H1 (cell line): ENCODE measurements around the gene MALT1. TPM values are rescaled to one million over a fixed set of nuclear protein-coding genes. Genes with fewer than 3 reads are reported as not detected.

ENCODE experiments used
- CTCF ChIA-PET: fragments of 300-600 bp; sonication (Branson Sonifier 250); formaldehyde crosslinking; loops from one replicate; lab custom pipeline; 2021; ENCODE audit not compliant: partially characterized antibody; lab: Charles Lee
- POLR2A ChIA-PET: fragments of 300-600 bp; sonication (Branson Sonifier 250); formaldehyde crosslinking; loops from one replicate; lab custom pipeline; 2021; ENCODE audit warnings: inconsistent platforms; ENCODE audit not compliant: partially characterized antibody; lab: Charles Lee
- DNase-seq, 2 experiments: peaks; one replicate each; pipeline versions ENCODE4 v3.0.0 to v3.0.0-alpha.2; 2010 to 2022; ENCODE audit warnings: low spot score in 2 of 2, low read depth in 1 of 2, mixed read lengths in 1 of 2
- FAIRE-seq: peaks from 2 replicates; lab custom pipeline; 2011; peaks lifted over from hg19 to GRCh38; lab: Jason Lieb, UNC
- H2AFZ ChIP-seq: 2 replicates; pipeline ENCODE4 v1.8.1; 2012; ENCODE audit warnings: low read length, inconsistent platforms
- H2AK5ac ChIP-seq: 2 replicates; pipeline ENCODE4 v1.6.1; 2013; ENCODE audit warnings: low read depth, low read length
- H2BK120ac ChIP-seq: replicated peaks from 2 replicates; pipeline ENCODE3; 2013; ENCODE audit warnings: low read depth, low read length, inconsistent platforms
- H2BK12ac ChIP-seq: 2 replicates; pipeline ENCODE4 v1.6.1; 2013; ENCODE audit warnings: low read depth, low read length
- H2BK15ac ChIP-seq: 2 replicates; pipeline ENCODE4 v1.6.1; 2013; ENCODE audit warnings: low read length
- H2BK20ac ChIP-seq: 2 replicates; pipeline ENCODE4 v1.6.1; 2013; ENCODE audit warnings: low read length
- H2BK5ac ChIP-seq: 2 replicates; pipeline ENCODE4 v1.6.1; 2013; ENCODE audit warnings: low read depth, low read length
- H3K14ac ChIP-seq: 2 replicates; pipeline ENCODE4 v1.6.1; 2013; ENCODE audit warnings: inconsistent platforms; ENCODE audit not compliant: insufficient read length
- H3K18ac ChIP-seq: 2 replicates; pipeline ENCODE4 v1.6.1; 2013; ENCODE audit warnings: low read length; ENCODE audit errors: extremely low read depth
- H3K23ac ChIP-seq: 2 replicates; pipeline ENCODE4 v1.6.1; 2013; ENCODE audit warnings: inconsistent platforms; ENCODE audit not compliant: insufficient read length
- H3K23me2 ChIP-seq: 2 replicates; pipeline ENCODE4 v1.6.1; 2013; ENCODE audit warnings: low read depth, low read length
- H3K27ac ChIP-seq: 2 replicates; pipeline ENCODE4 v1.6.1; 2011; ENCODE audit warnings: low read depth, low read length, inconsistent platforms
- H3K27me3 ChIP-seq, 4 experiments: replicated peaks in 1 of 4; 1 replicate in 1 of 4; 2 replicates in 3 of 4; pipeline versions ENCODE4 v1.6.1 to v1.8.1; 2011 to 2013; ENCODE audit warnings: low read length in 3 of 4, mild to moderate bottlenecking in 3 of 4, inconsistent platforms in 2 of 4, mixed read lengths in 2 of 4, moderate library complexity in 1 of 4; ENCODE audit not compliant: control insufficient read depth in 3 of 4, insufficient read depth in 3 of 4; ENCODE audit errors: extremely low read depth in 1 of 4
- H3K36me3 ChIP-seq, 4 experiments: 2 replicates each; pipeline versions ENCODE4 v1.6.1 to v1.8.1; 2011 to 2013; ENCODE audit warnings: mild to moderate bottlenecking in 4 of 4, low read length in 3 of 4, moderate library complexity in 2 of 4, control low read depth in 1 of 4, inconsistent platforms in 1 of 4; ENCODE audit not compliant: insufficient read depth in 4 of 4, control insufficient read depth in 2 of 4
- H3K4ac ChIP-seq: replicated peaks from 2 replicates; pipeline ENCODE3; 2013; ENCODE audit warnings: low read length, low read depth, mixed read lengths, inconsistent platforms; ENCODE audit not compliant: insufficient read length
- H3K4me1 ChIP-seq, 4 experiments: replicated peaks in 1 of 4; 1 replicate in 1 of 4; 2 replicates in 3 of 4; pipeline versions ENCODE4 v1.6.1 to v1.8.1; 2011 to 2013; ENCODE audit warnings: low read length in 3 of 4, inconsistent platforms in 2 of 4, mixed read lengths in 1 of 4; ENCODE audit not compliant: insufficient read depth in 4 of 4, control insufficient read depth in 3 of 4
- H3K4me2 ChIP-seq, 2 experiments: 2 replicates each; pipeline versions ENCODE4 v1.6.1 to v1.8.1; 2011 to 2013; ENCODE audit warnings: low read depth in 2 of 2, low read length in 2 of 2, control low read depth in 1 of 2, inconsistent platforms in 1 of 2, mild to moderate bottlenecking in 1 of 2; ENCODE audit not compliant: insufficient read depth in 1 of 2
- H3K4me3 ChIP-seq, 4 experiments: fragments of 200-600, 300-600 bp in 1 of 4; sonication (generic), shearing (Covaris generic), sonication (Bioruptor Twin) in 1 of 4; 2 replicates each; pipeline versions ENCODE4 v1.5.1 to v1.8.1; 2011 to 2016; ENCODE audit warnings: low read length in 4 of 4, low read depth in 3 of 4, control low read depth in 2 of 4, inconsistent platforms in 2 of 4, mild to moderate bottlenecking in 2 of 4, mixed read lengths in 1 of 4, moderate library complexity in 1 of 4; ENCODE audit not compliant: insufficient read depth in 2 of 4; ENCODE audit errors: extremely low read depth in 1 of 4
- H3K56ac ChIP-seq: replicated peaks from 2 replicates; pipeline ENCODE3; 2013; ENCODE audit warnings: low read depth, mild to moderate bottlenecking, mixed read lengths, low read length, inconsistent platforms; ENCODE audit not compliant: insufficient read length
- H3K79me1 ChIP-seq: 2 replicates; pipeline ENCODE4 v1.6.1; 2013; ENCODE audit warnings: low read depth, low read length, control low read depth
- H3K79me2 ChIP-seq, 2 experiments: 2 replicates each; pipeline versions ENCODE4 v1.6.1 to v1.8.1; 2012 to 2013; ENCODE audit warnings: low read length in 2 of 2, mild to moderate bottlenecking in 2 of 2, inconsistent platforms in 1 of 2; ENCODE audit not compliant: insufficient read depth in 2 of 2, control insufficient read depth in 1 of 2
- H3K9ac ChIP-seq, 4 experiments: replicated peaks in 1 of 4; 1 replicate in 1 of 4; 2 replicates in 3 of 4; pipeline versions ENCODE4 v1.6.1 to v1.8.1; 2011 to 2013; ENCODE audit warnings: low read depth in 3 of 4, low read length in 3 of 4, control low read depth in 2 of 4, mild to moderate bottlenecking in 2 of 4, moderate library complexity in 2 of 4, inconsistent platforms in 1 of 4; ENCODE audit errors: extremely low read depth in 1 of 4
- H3K9me3 ChIP-seq, 2 experiments: 2 replicates each; pipeline versions ENCODE4 v1.6.1 to v1.8.1; 2012 to 2013; ENCODE audit warnings: mild to moderate bottlenecking in 2 of 2, moderate library complexity in 2 of 2, control low read depth in 1 of 2, inconsistent platforms in 1 of 2, low read depth in 1 of 2, low read length in 1 of 2, mixed read lengths in 1 of 2; ENCODE audit not compliant: insufficient read depth in 2 of 2
- H4K20me1 ChIP-seq, 2 experiments: replicated peaks in 1 of 2; 2 replicates each; pipeline versions ENCODE3 to v1.8.1; 2011 to 2013; ENCODE audit warnings: inconsistent platforms in 2 of 2, low read length in 2 of 2, mild to moderate bottlenecking in 1 of 2; ENCODE audit not compliant: insufficient read depth in 2 of 2, control insufficient read depth in 1 of 2
- H4K5ac ChIP-seq: 2 replicates; pipeline ENCODE4 v1.6.1; 2013; ENCODE audit warnings: low read length, low read depth, mixed read lengths, inconsistent platforms; ENCODE audit not compliant: insufficient read length
- H4K8ac ChIP-seq: 2 replicates; pipeline ENCODE4 v1.8.0; 2013; ENCODE audit warnings: mild to moderate bottlenecking, moderate library complexity, low read length, inconsistent platforms; ENCODE audit not compliant: insufficient read depth; ENCODE audit errors: extremely low read depth
- H4K91ac ChIP-seq: replicated peaks from 2 replicates; pipeline ENCODE3; 2013; ENCODE audit warnings: low read length, mixed read lengths, inconsistent platforms; ENCODE audit not compliant: insufficient read length
- BACH1 ChIP-seq: IDR thresholded peaks from 2 replicates; pipeline ENCODE4 v1.6.1; 2012; ENCODE audit warnings: low read length, improper control_type of control experiment
- BRCA1 ChIP-seq: IDR thresholded peaks from 2 replicates; pipeline ENCODE4 v1.6.1; 2012; ENCODE audit warnings: low read depth, low read length, improper control_type of control experiment
- CREB1 ChIP-seq: IDR thresholded peaks from 2 replicates; pipeline ENCODE4 v1.6.1; 2012; ENCODE audit warnings: inconsistent platforms
- CTBP2 ChIP-seq: IDR thresholded peaks from 2 replicates; pipeline ENCODE4 v1.7.0; 2011; ENCODE audit warnings: borderline replicate concordance, mild to moderate bottlenecking, moderate library complexity, mixed read lengths, low read length; ENCODE audit not compliant: insufficient read depth, insufficient read length
- FOSL1 ChIP-seq: IDR thresholded peaks from 2 replicates; pipeline ENCODE4 v1.6.1; 2011; ENCODE audit warnings: mild to moderate bottlenecking, low read depth, low read length, moderate library complexity; ENCODE audit not compliant: insufficient read depth
- GABPA ChIP-seq: IDR thresholded peaks from 2 replicates; pipeline ENCODE4 v1.6.1; 2011; ENCODE audit warnings: mild to moderate bottlenecking, low read length, moderate library complexity, borderline replicate concordance; ENCODE audit not compliant: insufficient read depth
- JUND ChIP-seq: IDR thresholded peaks from 2 replicates; pipeline ENCODE4 v1.6.1; 2011; ENCODE audit warnings: mild to moderate bottlenecking, improper control_type of control experiment, low read length
- KDM4A ChIP-seq: IDR thresholded peaks from one replicate; pipeline ENCODE4 v1.7.1; 2012; ENCODE audit warnings: low read depth, mild to moderate bottlenecking, moderate library complexity, low read length, inconsistent platforms; ENCODE audit not compliant: severe bottlenecking
- MAFK ChIP-seq: IDR thresholded peaks from 2 replicates; pipeline ENCODE4 v1.6.1; 2012; ENCODE audit warnings: low read depth, mild to moderate bottlenecking, improper control_type of control experiment, low read length
- RFX5 ChIP-seq: IDR thresholded peaks from 2 replicates; pipeline ENCODE4 v1.6.1; 2011; ENCODE audit warnings: low read depth, low read length, improper control_type of control experiment, borderline replicate concordance
- RXRA ChIP-seq: IDR thresholded peaks from 2 replicates; pipeline ENCODE4 v1.6.1; 2011; ENCODE audit warnings: low read depth, mild to moderate bottlenecking, low read length, moderate library complexity; ENCODE audit not compliant: insufficient read depth
- SIRT6 ChIP-seq: IDR thresholded peaks from one replicate; pipeline ENCODE4 v1.7.1; 2012; ENCODE audit warnings: low read length, inconsistent platforms
- SIX5 ChIP-seq: IDR thresholded peaks from 2 replicates; pipeline ENCODE4 v1.6.1; 2011; ENCODE audit warnings: mild to moderate bottlenecking, low read depth, low read length
- SP4 ChIP-seq: IDR thresholded peaks from 2 replicates; pipeline ENCODE4 v1.6.1; 2012; ENCODE audit warnings: low read length, inconsistent platforms
- TCF12 ChIP-seq: IDR thresholded peaks from 2 replicates; pipeline ENCODE4 v1.6.1; 2011; ENCODE audit warnings: low read depth, mild to moderate bottlenecking, low read length
- ZNF274 ChIP-seq: IDR thresholded peaks from 2 replicates; pipeline ENCODE4 v1.7.0; 2012; ENCODE audit warnings: low read length, borderline replicate concordance; ENCODE audit errors: extremely low read depth
- WGBS, 2 experiments: shearing (Covaris generic) in 1 of 2; methylation state at CpG; one replicate each; pipeline versions ENCODE4 v1.1.6 to v1.1.7; 2013 to 2015; ENCODE audit warnings: low lambda C conversion rate in 2 of 2, mixed read lengths in 2 of 2, inconsistent platforms in 1 of 2, low coverage in 1 of 2, missing lambda C conversion rate in 1 of 2; ENCODE audit not compliant: insufficient replicate concordance in 2 of 2, insufficient coverage in 1 of 2, insufficient read length in 1 of 2; ENCODE audit errors: extremely low coverage in 1 of 2, missing lambda C conversion rate in 1 of 2; 5-methylcytosine and 5-hydroxymethylcytosine counted together
- polyA plus RNA-seq, 7 experiments: library from polyadenylated mRNA; depleted of rRNA in 3 of 7; stranded (reverse) in 5 of 7; unstranded in 2 of 7; fragments of >200 nt in 5 of 7; fragments of 200-250 nt in 2 of 7; gene quantifications; 1 replicate in 5 of 7; 2 replicates in 1 of 7; 4 replicates in 1 of 7; pipeline versions ENCODE4 v1.2.1 to v1.2.3, GENCODE V29; 2011 to 2013; ENCODE audit warnings: missing spikeins in 2 of 7, mixed read lengths in 2 of 7
- total RNA-seq: library from RNA; stranded (reverse); fragmentation: NEBNext Ultra II Directional; extraction: Animal tissue kit (Norgen Biotek cat#: 25700); gene quantifications from 2 replicates; pipeline ENCODE4 v1.2.1, GENCODE V29; 2021

MALT1 gene
- total and polyA plus RNA-seq, 2 of the 8 experiments (the other 6 are each of a cell fraction or from before 2014, with no cell fraction given), result 10.7 to 25.9 TPM

DNA sequence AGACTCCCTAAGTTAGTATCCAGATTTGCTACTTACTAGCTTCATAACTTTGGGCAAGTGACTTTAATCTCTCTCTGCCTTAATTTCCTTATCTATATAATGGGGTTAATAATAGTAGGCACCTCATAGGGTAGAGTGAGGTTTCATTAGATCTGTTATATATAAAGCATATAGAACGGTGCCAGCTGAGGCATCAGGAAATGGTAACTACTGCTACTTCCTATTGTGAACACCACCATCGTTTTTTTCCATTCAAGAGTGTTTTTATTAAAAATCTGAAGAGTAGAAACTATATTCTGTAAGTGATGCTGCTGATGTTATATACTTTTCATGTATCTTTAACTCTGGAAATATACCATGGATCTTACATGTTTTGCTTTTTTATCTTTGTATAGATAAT lies 44.3 kb downstream of the MALT1 start:
- FAIRE-seq, result no peak
- H2BK12ac ChIP-seq, result no peak overlapping the region
- TF ChIP-seq CREB1, result no peak
- no peak for TF ChIP-seq CTBP2
- no peak for TF ChIP-seq TCF12
- TF ChIP-seq SIRT6, result no peak
- no peak for TF ChIP-seq RXRA
- no peak for TF ChIP-seq ZNF274
- TF ChIP-seq KDM4A, result no peak
- no peak for TF ChIP-seq SP4
- TF ChIP-seq MAFK, result no peak
- TF ChIP-seq BRCA1, result no peak
- no peak for TF ChIP-seq SIX5
- TF ChIP-seq FOSL1, result no peak
- TF ChIP-seq RFX5, result no peak
- no peak for TF ChIP-seq GABPA
- TF ChIP-seq BACH1, result no peak
- no peak for TF ChIP-seq JUND

More for the DNA sequence above, 44.3 kb downstream of the MALT1 start:
- H3K27ac ChIP-seq, result no peak overlapping the region
- no peaks in the 10 kb centered on the region for H4K20me1 ChIP-seq
- no peak overlapping the region for H3K14ac ChIP-seq
- H4K5ac ChIP-seq, result no peak overlapping the region
- H3K56ac ChIP-seq, result no peak overlapping the region
- no peak overlapping the region for H3K23ac ChIP-seq
- no peak overlapping the region for H2BK20ac ChIP-seq
- H3K4me3 ChIP-seq, result no peak overlapping the region
- no peaks in the 10 kb centered on the region for H3K23me2 ChIP-seq
- H3K4me2 ChIP-seq, result no peak overlapping the region
- no peak overlapping the region for H3K9ac ChIP-seq
- H4K8ac ChIP-seq, result no peak overlapping the region
- 0 out of 7 replicates have a peak, but pooled peaks cover 0 to 2% (median 0%) of the 10 kb centered on the region in 4 experiments for H3K4me1 ChIP-seq
- no peaks in the 10 kb centered on the region for H3K79me1 ChIP-seq
- DNase-seq, result no peak
- H3K9me3 ChIP-seq, result no peaks in the 10 kb centered on the region
- no peak overlapping the region for H3K18ac ChIP-seq
- WGBS, 2 experiments, result 94% methylated on average over 2 of the region's 2 CpGs; no CpG with 5 or more reads in 1 of the 2 experiments
- no peak overlapping the region for H2AFZ ChIP-seq
- ChIA-PET POLR2A (no interaction called here), CTCF (interaction anchor here (1.4 kb wide), 2 partner anchors 49 to 185 kb away, joined by 3 to 5 read pairs; no protein-coding TSS in a partner anchor)
- H3K4ac ChIP-seq, result no peak overlapping the region
- H3K79me2 ChIP-seq, result no peaks in the 10 kb centered on the region
- no peak overlapping the region for H4K91ac ChIP-seq
- no peak overlapping the region for H2BK5ac ChIP-seq
- no peak overlapping the region for H2AK5ac ChIP-seq
- no peak overlapping the region for H2BK15ac ChIP-seq
- no peak overlapping the region for H2BK120ac ChIP-seq
- H3K36me3 ChIP-seq, result peaks cover 0 to 8% (median under 1%) of the 10 kb centered on the region in 4 experiments; a peak in 2 of 8 replicates
- H3K27me3 ChIP-seq, result no peaks in the 10 kb centered on the region
